ENCODE results near the gene GAPDH.

- TF ChIP-seq NFIC (IDR thresholded peaks at IDR 0.05) (no peak), EGR1 (IDR thresholded peaks at IDR 0.05) (no peak), TAF1 (IDR thresholded peaks at IDR 0.05; ENCODE audit: low read depth) (no peak), EP300 (IDR thresholded peaks at IDR 0.05; ENCODE audit: borderline replicate concordance) (no peak), CEBPB (IDR thresholded peaks at IDR 0.05) (no peak), TCF12 (IDR thresholded peaks at IDR 0.05; ENCODE audit: low read depth) (no peak), RAD21 (IDR thresholded peaks at IDR 0.05; ENCODE audit: low read depth) (no peak), FOXM1 (IDR thresholded peaks at IDR 0.05; ENCODE audit: borderline replicate concordance, low read depth) (no peak), YY1 (IDR thresholded peaks at IDR 0.05; ENCODE audit: low read depth) (no peak), CREB1 (IDR thresholded peaks at IDR 0.05; ENCODE audit: low read depth) (no peak)
- TF ChIP-seq, protein P1, sequence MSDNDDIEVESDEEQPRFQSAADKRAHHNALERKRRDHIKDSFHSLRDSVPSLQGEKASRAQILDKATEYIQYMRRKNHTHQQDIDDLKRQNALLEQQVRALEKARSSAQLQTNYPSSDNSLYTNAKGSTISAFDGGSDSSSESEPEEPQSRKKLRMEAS (IDR thresholded peaks at IDR 0.05), result no peak
- TF ChIP-seq, protein P2, sequence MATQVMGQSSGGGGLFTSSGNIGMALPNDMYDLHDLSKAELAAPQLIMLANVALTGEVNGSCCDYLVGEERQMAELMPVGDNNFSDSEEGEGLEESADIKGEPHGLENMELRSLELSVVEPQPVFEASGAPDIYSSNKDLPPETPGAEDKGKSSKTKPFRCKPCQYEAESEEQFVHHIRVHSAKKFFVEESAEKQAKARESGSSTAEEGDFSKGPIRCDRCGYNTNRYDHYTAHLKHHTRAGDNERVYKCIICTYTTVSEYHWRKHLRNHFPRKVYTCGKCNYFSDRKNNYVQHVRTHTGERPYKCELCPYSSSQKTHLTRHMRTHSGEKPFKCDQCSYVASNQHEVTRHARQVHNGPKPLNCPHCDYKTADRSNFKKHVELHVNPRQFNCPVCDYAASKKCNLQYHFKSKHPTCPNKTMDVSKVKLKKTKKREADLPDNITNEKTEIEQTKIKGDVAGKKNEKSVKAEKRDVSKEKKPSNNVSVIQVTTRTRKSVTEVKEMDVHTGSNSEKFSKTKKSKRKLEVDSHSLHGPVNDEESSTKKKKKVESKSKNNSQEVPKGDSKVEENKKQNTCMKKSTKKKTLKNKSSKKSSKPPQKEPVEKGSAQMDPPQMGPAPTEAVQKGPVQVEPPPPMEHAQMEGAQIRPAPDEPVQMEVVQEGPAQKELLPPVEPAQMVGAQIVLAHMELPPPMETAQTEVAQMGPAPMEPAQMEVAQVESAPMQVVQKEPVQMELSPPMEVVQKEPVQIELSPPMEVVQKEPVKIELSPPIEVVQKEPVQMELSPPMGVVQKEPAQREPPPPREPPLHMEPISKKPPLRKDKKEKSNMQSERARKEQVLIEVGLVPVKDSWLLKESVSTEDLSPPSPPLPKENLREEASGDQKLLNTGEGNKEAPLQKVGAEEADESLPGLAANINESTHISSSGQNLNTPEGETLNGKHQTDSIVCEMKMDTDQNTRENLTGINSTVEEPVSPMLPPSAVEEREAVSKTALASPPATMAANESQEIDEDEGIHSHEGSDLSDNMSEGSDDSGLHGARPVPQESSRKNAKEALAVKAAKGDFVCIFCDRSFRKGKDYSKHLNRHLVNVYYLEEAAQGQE (IDR thresholded peaks at IDR 0.05; ENCODE audit: low read depth), result no peak
Observed at GRCh38 chr12:6555018-6555691, 20.8 kb downstream of the GAPDH start.
